Breast epithelium (tissue), 3 donors: Measurements from ENCODE around the gene SYVN1.

Source experiments
- CTCF ChIP-seq, 3 donors: fragments of 450-650 bp; IDR thresholded peaks; one replicate each; pipeline ENCODE4 v1.5.1; 2016 to 2017; ENCODE audit warnings: antibody characterized with exemption in 3 of 3, mild to moderate bottlenecking in 3 of 3, moderate library complexity in 3 of 3
- POLR2A ChIP-seq: fragments of 450-650 bp; IDR thresholded peaks from one replicate; pipeline ENCODE4 v1.6.1; 2016; ENCODE audit warnings: antibody characterized with exemption, mild to moderate bottlenecking, moderate library complexity
- POLR2AphosphoS5 ChIP-seq, 3 donors: sonication (generic); formaldehyde crosslinking; IDR thresholded peaks; one replicate each; pipeline ENCODE4 v1.6.1; 2017; ENCODE audit warnings: antibody characterized with exemption in 3 of 3

DNA sequence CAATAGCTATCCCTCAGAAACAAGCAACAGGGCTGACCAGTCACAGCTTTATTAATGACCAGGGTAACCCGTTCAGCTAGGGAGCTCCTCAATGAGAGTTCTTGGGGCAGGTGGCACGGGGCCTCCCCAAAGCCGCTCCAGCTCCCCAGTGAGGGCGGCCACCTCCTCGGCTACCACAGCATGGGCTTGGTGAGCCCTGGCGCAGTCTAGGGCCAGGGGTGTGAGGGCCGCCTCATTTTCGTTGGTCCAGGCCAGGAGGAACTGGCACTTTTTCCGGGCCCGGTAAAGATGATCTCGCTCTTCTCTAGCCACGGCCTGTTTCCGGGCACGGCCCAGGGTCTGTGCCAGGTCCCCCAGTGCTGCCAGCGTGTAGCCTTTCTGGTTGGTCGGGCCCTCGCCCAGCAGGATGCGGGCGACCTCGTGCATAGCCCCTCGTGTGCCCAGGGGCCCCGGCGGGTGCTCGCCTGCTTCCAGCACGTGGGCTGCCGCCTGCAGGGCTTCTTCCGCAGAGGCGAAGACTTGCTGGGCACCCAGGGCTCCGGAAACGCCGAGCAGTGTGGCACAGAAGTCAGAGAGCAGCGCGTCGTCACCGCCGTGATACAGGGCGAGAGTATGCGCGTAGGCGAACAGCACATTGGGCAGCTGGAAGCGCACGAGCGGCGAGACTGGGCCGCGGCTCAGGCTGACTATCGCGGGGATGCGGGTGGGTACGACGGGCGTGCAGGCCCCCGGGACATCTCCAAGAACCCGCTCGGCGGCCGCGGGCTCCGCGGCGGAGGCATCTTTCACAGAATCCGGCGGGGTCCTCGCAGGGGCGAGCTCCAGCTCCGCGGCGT is 17.7 kb downstream of the SYVN1 start:
- TF ChIP-seq POLR2A (no peak), POLR2AphosphoS5 (IDR thresholded peaks at IDR 0.05) (no peak), CTCF (IDR thresholded peaks at IDR 0.05) (no peak)
